T-helper 2 cell treated with Interferon-gamma antibody and Interleukin-4, amounts not matched to agents 5 μg/mL and 100 μg/mL, for 36 hours (primary cell): ENCODE data around the gene SEPTIN7.
A peak's percentile ranks its signal among the peaks of the same experiment; 100 is the strongest.

Experiments
- DNase-seq: peaks from one replicate; pipeline ENCODE4 v3.0.0; 2021; ENCODE audit warnings: low spot score
- H3K27ac Mint-ChIP-seq: one replicate; pipeline ENCODE4 v1.8.0; 2021; ENCODE audit warnings: mild to moderate bottlenecking, mixed read lengths
- H3K27me3 Mint-ChIP-seq: one replicate; pipeline ENCODE4 v1.8.0; 2021; ENCODE audit warnings: low read depth, mixed read lengths
- H3K36me3 Mint-ChIP-seq: one replicate; pipeline ENCODE4 v1.8.0; 2021; ENCODE audit warnings: low read depth, mixed read lengths
- H3K4me1 Mint-ChIP-seq: one replicate; pipeline ENCODE4 v1.8.0; 2021; ENCODE audit warnings: low read depth, mixed read lengths
- H3K4me3 Mint-ChIP-seq: one replicate; pipeline ENCODE4 v1.8.0; 2022; ENCODE audit warnings: mild to moderate bottlenecking, moderate library complexity, mixed read lengths
- H3K9me3 Mint-ChIP-seq: one replicate; pipeline ENCODE4 v1.8.0; 2021; ENCODE audit warnings: mixed read lengths

SEPTIN7 gene

GRCh38 chr7:35802102-35802466 is 1.2 kb downstream of the SEPTIN7 start:
- Mint-ChIP-seq H3K27me3 (no peaks in the 10 kb centered on the region), H3K9me3 (no peaks in the 10 kb centered on the region), H3K4me1 (peaks cover 44% of the 10 kb centered on the region), H3K36me3 (peaks cover 18% of the 10 kb centered on the region), H3K4me3 (peak overlapping the region; percentile 98), H3K27ac (peak overlapping the region; percentile 97)
- DNase-seq: no peak

GRCh38 chr7:35802649-35803048 is 1.8 kb downstream of the SEPTIN7 start:
- peaks cover 18% of the 10 kb centered on the region for H3K36me3 Mint-ChIP-seq
- H3K4me3 Mint-ChIP-seq: peak overlapping the region; percentile 98
- H3K9me3 Mint-ChIP-seq: no peaks in the 10 kb centered on the region
- no peaks in the 10 kb centered on the region for H3K27me3 Mint-ChIP-seq
- peaks cover 44% of the 10 kb centered on the region for H3K4me1 Mint-ChIP-seq
- peak overlapping the region; percentile 97 for H3K27ac Mint-ChIP-seq
- DNase-seq: no peak

DNA sequence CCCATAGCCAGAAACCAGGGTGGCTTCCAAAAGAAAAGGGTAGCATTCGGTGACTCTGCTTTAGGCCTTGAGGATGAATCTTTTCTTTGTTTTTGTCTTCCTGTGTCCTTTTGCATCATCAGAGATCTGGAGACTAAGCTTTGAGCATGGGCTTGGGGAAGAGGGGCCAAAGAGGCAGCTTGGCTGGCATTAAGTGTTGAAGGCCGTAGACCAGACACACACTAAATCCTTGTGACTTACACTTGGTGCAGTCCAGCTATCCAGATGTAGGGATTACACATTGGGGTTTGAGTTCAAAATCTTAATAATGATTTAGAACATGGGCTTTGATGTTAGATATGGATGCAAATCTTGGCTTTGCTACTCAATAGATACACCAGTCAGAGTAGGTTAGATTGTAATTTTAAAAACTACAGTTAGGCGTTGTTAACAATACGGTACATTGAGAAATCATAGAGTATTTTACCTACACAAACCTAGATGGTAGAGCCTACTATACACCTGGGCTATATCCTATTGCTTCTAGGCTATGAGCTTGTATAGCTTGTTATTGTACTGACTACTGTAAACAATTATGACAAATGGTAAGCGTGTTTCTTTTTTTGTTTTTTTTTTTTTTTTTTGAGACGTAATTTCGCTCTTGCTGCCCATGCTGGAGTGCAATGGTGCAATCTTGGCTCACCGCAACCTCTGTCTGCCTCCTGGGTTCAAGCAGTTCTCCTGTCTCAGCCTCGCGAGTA is 3.5 kb downstream of the SEPTIN7 start:
- H3K27me3 Mint-ChIP-seq: no peaks in the 10 kb centered on the region
- DNase-seq: no peak
- H3K27ac Mint-ChIP-seq: no peak overlapping the region
- H3K4me1 Mint-ChIP-seq: peaks cover 52% of the 10 kb centered on the region
- peaks cover 28% of the 10 kb centered on the region for H3K36me3 Mint-ChIP-seq
- no peaks in the 10 kb centered on the region for H3K9me3 Mint-ChIP-seq
- peak overlapping the region; percentile 44 for H3K4me3 Mint-ChIP-seq

GRCh38 chr7:35805876-35806275 is 5.0 kb downstream of the SEPTIN7 start:
- H3K36me3 Mint-ChIP-seq: peaks cover 36% of the 10 kb centered on the region
- H3K4me3 Mint-ChIP-seq: peak overlapping the region; percentile 19
- no peak for DNase-seq
- no peaks in the 10 kb centered on the region for H3K27me3 Mint-ChIP-seq
- peak overlapping the region; percentile 67 for H3K27ac Mint-ChIP-seq
- no peaks in the 10 kb centered on the region for H3K9me3 Mint-ChIP-seq
- H3K4me1 Mint-ChIP-seq: peaks cover 53% of the 10 kb centered on the region

- H3K36me3 Mint-ChIP-seq: peaks cover 41% of the 10 kb centered on the region
- no peak for DNase-seq
- no peak overlapping the region for H3K27ac Mint-ChIP-seq
- no peaks in the 10 kb centered on the region for H3K27me3 Mint-ChIP-seq
- peaks cover 11% of the 10 kb centered on the region for H3K9me3 Mint-ChIP-seq
- peaks cover 48% of the 10 kb centered on the region for H3K4me1 Mint-ChIP-seq
- no peak overlapping the region for H3K4me3 Mint-ChIP-seq
Measured at GRCh38 chr7:35816514-35816913, 15.7 kb downstream of the SEPTIN7 start.

GRCh38 chr7:35817181-35817580 is 16.3 kb downstream of the SEPTIN7 start:
- H3K27me3 Mint-ChIP-seq: no peaks in the 10 kb centered on the region
- H3K9me3 Mint-ChIP-seq: peaks cover 11% of the 10 kb centered on the region
- H3K27ac Mint-ChIP-seq: no peak overlapping the region
- no peak overlapping the region for H3K4me3 Mint-ChIP-seq
- peaks cover 48% of the 10 kb centered on the region for H3K4me1 Mint-ChIP-seq
- H3K36me3 Mint-ChIP-seq: peaks cover 41% of the 10 kb centered on the region
- no peak for DNase-seq

GRCh38 chr7:35817930-35818329 is 17.1 kb downstream of the SEPTIN7 start:
- H3K27ac Mint-ChIP-seq: peak overlapping the region; percentile 14
- no peak for DNase-seq
- H3K9me3 Mint-ChIP-seq: peaks cover 11% of the 10 kb centered on the region
- H3K27me3 Mint-ChIP-seq: no peaks in the 10 kb centered on the region
- peaks cover 47% of the 10 kb centered on the region for H3K36me3 Mint-ChIP-seq
- H3K4me3 Mint-ChIP-seq: peak overlapping the region; percentile 25
- peaks cover 48% of the 10 kb centered on the region for H3K4me1 Mint-ChIP-seq

GRCh38 chr7:35818513-35818912 is 17.7 kb downstream of the SEPTIN7 start:
- H3K9me3 Mint-ChIP-seq: peaks cover 11% of the 10 kb centered on the region
- peak overlapping the region; percentile 25 for H3K4me3 Mint-ChIP-seq
- peaks cover 51% of the 10 kb centered on the region for H3K4me1 Mint-ChIP-seq
- H3K27ac Mint-ChIP-seq: peak overlapping the region; percentile 29
- no peaks in the 10 kb centered on the region for H3K27me3 Mint-ChIP-seq
- H3K36me3 Mint-ChIP-seq: peaks cover 47% of the 10 kb centered on the region
- no peak for DNase-seq

DNA sequence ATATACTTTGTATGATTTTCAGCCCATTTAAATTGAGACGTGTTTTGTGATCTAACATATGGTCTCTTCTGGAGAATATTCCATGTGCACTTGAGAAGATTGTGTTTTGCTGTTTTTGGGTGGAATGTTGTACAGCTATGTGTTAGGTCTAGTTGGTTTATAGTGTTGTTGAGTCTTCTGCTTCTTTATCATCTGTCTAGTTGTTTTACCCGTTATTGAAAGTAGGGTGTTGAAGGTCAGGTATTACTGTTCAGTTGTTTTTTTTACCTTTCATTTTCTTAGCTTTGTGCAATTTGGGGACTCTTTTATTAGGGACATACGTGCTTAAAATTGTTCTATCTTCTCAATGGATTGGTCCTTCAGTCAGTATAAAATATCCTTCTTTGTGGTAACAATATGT is 18.5 kb downstream of the SEPTIN7 start:
- Mint-ChIP-seq H3K4me1 (peaks cover 51% of the 10 kb centered on the region), H3K36me3 (peaks cover 44% of the 10 kb centered on the region), H3K4me3 (peak overlapping the region; percentile 33)

GRCh38 chr7:35819954-35820703 is 19.3 kb downstream of the SEPTIN7 start:
- Mint-ChIP-seq H3K27me3 (no peaks in the 10 kb centered on the region), H3K4me3 (peak overlapping the region; percentile 33), H3K9me3 (peaks cover 11% of the 10 kb centered on the region), H3K36me3 (peaks cover 39% of the 10 kb centered on the region), H3K4me1 (peaks cover 49% of the 10 kb centered on the region), H3K27ac (peak overlapping the region; percentile 18)
- DNase-seq: no peak

More for the DNA sequence above, 18.5 kb downstream of the SEPTIN7 start:
- Mint-ChIP-seq H3K27ac (peak overlapping the region; percentile 12), H3K9me3 (peaks cover 11% of the 10 kb centered on the region), H3K27me3 (no peaks in the 10 kb centered on the region)
- DNase-seq: no peak

GRCh38 chr7:35820858-35821257 is 20.0 kb downstream of the SEPTIN7 start:
- peaks cover 36% of the 10 kb centered on the region for H3K36me3 Mint-ChIP-seq
- H3K4me3 Mint-ChIP-seq: no peak overlapping the region
- no peak overlapping the region for H3K27ac Mint-ChIP-seq
- peaks cover 11% of the 10 kb centered on the region for H3K9me3 Mint-ChIP-seq
- H3K27me3 Mint-ChIP-seq: no peaks in the 10 kb centered on the region
- H3K4me1 Mint-ChIP-seq: peaks cover 46% of the 10 kb centered on the region
- no peak for DNase-seq

DNA sequence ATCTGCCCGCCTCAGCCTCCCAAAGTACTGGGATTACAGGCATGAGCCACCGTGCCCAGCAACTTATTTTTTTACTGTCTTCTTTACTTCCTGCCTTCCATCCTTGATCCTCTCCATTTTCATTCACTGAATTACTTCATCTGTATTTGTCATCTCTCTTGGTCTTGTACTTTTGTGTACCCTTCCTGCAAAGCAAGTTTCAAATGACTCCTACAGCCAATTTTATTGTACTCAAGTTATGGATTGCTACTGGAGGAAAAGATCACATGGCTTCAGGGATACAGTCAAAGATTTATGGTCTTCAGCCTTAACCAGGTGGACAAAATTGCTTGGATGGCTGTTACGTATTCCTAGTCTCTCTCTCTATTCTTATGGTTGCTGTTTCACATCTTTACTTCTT is 22.6 kb downstream of the SEPTIN7 start:
- no peak overlapping the region for H3K27ac Mint-ChIP-seq
- DNase-seq: no peak
- H3K27me3 Mint-ChIP-seq: no peaks in the 10 kb centered on the region
- peaks cover 31% of the 10 kb centered on the region for H3K4me1 Mint-ChIP-seq
- H3K36me3 Mint-ChIP-seq: peaks cover 23% of the 10 kb centered on the region
- H3K9me3 Mint-ChIP-seq: peaks cover 9% of the 10 kb centered on the region
- no peak overlapping the region for H3K4me3 Mint-ChIP-seq

GRCh38 chr7:35825974-35826373 is 25.1 kb downstream of the SEPTIN7 start:
- Mint-ChIP-seq H3K36me3 (peaks cover 11% of the 10 kb centered on the region), H3K27ac (no peak overlapping the region), H3K4me1 (peaks cover 22% of the 10 kb centered on the region), H3K9me3 (no peaks in the 10 kb centered on the region), H3K27me3 (no peaks in the 10 kb centered on the region), H3K4me3 (no peak overlapping the region)
- no peak for DNase-seq

- no peak for DNase-seq
- peaks cover 24% of the 10 kb centered on the region for H3K4me1 Mint-ChIP-seq
- H3K9me3 Mint-ChIP-seq: no peaks in the 10 kb centered on the region
- no peaks in the 10 kb centered on the region for H3K27me3 Mint-ChIP-seq
- no peak overlapping the region for H3K27ac Mint-ChIP-seq
- peaks cover 12% of the 10 kb centered on the region for H3K36me3 Mint-ChIP-seq
- no peak overlapping the region for H3K4me3 Mint-ChIP-seq
Measured at GRCh38 chr7:35826751-35827150, 25.9 kb downstream of the SEPTIN7 start.
